GM19035 (cell line): ENCODE data around the gene FMN1.

Experiments
- ATAC-seq: cut with Tn5 transposase; IDR thresholded peaks from one replicate; pipeline ENCODE4 v1.9.1; 2021; ENCODE audit not compliant: unreplicated experiment

Gene FMN1

DNA sequence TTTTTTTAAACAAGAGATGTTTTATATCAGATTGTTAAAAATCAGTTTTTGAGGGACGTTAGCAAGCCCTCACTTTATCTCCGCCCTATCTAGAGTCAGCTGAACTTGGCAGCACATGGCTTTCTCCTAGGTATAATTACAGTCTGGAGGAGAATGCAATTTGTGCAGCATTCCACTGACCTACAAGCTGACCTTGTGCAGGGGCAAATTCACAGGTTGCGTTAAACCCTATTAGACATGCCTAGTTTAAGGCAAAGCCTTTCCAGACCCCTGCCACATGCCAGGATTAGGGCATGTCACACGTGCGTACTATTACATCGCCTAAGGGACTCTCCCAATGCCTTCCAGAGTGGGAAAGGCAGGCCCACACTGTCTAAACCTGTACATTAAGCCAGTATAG is 252.7 kb downstream of the FMN1 start:
- no peak for ATAC-seq

DNA sequence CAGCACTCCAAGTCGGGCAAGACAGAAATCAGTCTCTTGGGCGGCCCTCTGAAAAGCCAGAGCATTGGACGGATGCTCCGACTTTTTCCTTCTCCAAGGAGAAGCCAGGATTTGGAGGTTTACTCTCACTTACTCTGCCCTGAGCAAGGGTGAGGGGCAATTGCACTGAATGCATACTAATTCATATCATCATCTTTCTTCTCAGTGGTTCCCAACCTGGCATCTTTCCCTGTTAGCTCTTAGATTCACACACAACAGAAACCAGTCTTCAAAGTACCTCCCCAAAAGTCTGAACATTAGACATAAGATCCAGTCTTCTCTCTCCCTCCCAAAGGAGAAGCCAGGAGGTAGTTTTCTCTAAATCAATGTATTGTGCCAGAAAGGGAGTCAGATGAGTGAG is 257.5 kb downstream of the FMN1 start:
- ATAC-seq: no peak

DNA sequence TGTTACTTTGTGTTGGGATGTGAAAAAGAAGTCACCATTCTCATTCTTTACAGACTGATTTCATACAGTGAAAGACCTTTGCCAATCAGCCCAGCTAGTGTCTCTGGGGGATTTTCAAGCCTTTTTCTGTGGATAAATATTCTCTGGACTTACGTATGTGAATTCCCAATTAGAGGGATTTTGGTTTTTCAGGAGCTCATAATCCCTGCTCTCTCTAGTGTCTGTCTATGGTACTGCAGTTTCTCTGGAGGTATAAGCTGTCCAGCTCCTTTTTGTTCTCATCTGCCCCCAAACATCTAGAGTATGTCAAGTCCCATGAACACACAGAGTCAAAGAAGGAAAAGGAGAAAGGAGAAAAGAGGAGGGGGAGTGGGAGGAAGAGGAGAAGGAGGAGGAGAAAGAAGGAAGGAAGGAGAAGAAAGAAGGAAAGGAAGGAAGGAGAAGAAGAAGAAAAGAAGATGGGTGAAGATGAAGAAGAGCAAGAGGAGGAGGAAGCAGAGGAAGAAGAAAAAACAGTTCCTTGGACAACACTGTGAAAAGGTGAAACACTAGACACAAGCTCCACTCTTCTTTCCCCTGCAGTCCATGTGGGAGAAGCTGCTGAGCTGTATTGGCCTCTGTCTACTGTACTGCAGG is 258.1 kb downstream of the FMN1 start:
- ATAC-seq: no peak

DNA sequence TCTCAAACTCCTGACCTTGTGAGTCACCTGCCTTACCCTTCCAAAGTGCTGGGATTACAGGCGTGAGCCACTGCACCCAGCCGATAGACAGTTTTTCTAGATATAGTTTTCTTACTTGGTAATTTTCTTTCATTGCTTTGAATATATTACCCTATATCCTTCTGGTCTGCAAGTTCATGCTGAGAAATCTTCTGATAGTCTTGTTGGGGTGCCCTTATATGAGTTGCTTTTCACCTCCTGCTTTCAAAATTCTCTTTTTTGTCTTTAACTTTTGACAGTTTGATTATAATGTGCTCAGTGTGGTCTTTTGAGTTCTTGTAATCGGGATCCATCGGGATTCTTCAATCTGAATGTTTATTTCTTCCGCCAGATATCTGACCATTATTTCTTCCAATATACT is 259.4 kb downstream of the FMN1 start:
- no peak for ATAC-seq

- no peak for ATAC-seq
Observed at GRCh38 chr15:32933236-32933635, 261.3 kb downstream of the FMN1 start.

GRCh38 chr15:32928876-32929275 is 265.6 kb downstream of the FMN1 start:
- no peak for ATAC-seq

DNA sequence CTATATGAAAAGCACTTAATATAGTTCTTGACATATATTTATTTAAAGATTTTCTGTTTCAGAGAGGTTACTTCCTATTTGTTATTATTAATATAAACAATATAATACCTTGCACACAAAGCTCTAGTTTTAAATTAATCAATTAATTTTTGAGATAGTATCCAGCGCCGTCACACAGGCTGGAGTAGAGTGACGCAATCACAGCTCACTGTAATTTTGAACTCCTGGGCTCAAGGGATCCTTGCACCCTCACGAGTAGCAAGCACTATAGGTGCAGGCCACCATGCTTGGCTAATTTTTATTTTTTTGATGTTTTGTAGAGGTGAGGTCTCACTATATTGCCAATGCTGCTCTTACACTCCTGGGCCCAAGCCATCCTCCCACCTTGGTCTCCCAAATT is 267.4 kb downstream of the FMN1 start:
- no peak for ATAC-seq

DNA sequence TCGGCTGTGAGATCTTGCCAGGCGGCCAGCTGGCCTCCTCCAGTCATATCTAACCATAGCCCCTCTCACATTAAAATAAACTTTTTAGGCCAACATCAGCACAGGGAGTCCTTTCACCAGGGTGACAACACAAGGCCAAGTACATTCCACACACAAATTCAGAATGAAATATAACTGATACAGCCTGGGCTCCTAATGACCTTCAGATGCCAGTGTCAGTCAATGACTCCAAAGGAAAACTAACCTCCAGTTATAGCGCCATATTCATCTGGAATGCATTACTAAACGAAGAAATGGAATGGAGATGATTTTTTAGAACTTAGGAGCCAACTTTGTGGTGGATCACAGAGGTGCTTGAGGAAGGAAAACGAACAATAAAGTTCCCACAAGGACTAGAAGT is 271.3 kb downstream of the FMN1 start:
- ATAC-seq: no peak

GRCh38 chr15:32922541-32922940 is 272.0 kb downstream of the FMN1 start:
- no peak for ATAC-seq

DNA sequence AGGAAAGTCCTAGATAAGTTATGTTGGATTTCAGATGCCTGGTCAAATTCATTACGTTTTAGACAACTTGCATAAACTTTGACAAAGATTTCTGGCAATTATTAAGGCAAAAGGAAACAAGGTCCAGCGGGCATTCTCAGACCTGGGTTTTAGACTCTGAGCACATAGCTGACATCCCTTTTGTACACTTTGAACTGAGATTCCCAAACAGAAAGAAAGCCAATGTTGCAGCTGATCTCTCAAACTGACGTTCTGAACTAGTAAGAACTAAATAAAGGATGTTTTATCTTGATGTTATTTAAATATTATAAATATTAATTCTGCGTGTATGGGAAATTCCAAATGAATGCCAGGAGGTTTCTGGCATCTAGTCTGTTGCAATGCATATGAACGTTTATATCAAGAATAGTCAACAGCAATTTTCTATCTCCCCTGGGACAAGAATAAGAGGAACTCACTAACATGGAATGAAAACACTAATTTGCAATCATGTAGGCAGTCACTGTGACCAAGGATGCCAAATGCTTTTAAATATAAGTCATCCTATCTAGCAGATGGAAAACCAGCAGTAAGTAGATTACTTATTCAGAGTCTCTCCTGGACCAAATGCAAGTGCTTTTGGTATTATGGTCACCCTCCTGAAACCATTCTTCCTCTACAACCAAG is 274.6 kb downstream of the FMN1 start:
- no peak for ATAC-seq

DNA sequence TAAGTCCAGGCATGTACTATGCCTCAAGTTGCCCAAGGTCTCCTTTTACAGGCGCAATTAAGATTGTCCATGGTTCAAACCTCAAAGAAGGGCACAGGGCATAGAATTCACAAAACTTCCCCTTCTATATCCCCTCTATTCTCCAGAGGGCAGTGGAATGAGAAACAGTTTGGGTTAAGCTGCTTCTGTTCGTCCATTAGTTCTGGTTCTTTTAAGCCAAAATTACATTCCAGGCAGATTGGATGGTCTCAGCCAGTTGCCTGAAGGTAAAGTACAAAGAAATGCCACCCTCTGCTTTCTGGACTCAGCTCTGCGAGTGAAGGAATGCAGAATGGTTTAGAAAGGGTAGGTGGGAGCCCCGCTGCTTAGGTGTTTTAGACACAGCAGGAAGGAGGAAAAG is 276.0 kb downstream of the FMN1 start:
- no peak for ATAC-seq

DNA sequence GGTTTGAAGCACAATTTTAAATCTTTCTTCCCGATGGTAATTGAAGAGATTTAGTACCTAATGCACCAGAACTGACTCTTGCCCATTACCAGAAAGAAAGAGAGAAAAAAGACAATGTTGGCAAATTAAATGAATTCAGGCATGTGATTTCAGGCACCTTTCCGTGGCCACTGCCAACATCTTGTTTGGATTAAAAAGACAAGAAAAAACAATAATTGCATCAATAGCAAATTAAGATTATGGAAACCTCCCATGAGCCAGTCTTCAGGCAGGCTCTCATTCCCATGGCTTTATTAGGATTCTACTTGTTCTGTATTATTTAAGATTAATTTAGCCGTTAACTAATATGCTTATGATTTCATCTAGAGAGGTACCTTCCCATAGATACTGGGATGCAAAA is 283.7 kb downstream of the FMN1 start:
- ATAC-seq: no peak

DNA sequence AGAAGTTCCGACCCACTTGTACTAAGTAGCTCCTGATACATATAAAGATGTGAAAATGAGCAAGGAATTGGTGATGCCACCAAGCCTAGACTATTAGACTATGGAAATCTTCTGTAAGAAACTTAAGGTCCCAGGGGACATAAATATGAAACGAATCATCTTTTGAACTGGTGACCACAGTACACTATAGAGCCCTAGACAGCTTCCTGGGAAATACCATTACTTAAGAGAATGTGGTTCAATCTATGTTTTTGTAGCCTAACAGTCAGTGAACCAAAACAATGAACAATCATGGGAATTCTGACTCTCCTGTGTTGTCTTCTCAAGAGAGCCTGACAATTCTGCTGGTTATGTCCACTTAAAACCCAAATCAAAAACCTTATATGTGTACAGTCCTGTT is 285.1 kb downstream of the FMN1 start:
- no peak for ATAC-seq

DNA sequence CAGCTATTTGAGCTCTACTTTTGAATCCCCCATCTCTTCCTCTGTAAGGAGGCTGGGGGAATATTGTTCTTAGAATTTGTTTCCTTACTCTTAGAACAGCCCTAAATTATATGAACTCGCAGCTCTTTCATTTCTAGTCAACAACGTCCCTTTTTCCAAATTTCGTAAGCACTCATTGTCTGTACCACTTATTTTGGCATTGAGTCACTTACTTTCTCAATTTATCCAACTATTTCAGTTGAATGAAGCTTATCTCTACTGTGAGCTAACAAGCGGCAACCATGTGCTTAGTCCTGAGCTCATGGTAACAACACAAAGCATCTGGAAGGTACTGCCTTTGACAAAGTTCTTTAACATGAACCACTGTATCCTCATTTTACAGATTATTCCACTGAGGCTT is 285.6 kb downstream of the FMN1 start:
- peak; percentile 5 for ATAC-seq

DNA sequence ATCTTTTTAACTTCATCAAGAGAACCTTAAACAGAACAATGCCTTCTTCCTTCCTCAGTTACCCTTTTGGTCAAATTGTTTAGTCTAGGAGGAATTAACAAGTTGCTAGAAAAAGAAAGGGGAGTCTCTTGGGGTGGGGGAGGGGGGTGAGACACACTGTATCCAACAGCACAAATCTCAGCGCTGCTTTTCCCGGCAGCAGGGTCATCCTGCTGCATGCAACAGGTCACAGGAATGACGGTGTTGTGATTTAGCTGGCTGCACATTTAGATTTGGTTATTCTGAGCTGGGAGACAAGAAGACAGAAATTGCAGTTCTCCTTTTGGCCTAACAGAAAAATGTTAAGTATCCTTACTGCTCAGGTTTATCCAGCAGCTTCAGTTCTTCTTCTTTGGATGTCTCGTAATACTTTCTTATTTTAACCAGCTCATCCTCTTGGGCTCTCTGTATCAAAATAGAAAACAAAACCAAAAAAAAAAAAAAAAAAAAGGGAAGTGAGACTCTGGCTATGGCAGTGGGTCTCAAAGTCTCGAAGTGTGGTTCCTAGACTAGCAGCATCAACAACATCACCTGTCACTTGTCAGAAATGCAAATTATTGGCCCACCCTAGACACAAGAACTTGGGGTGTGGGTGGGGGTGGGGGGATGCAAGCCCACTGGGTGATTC is 286.2 kb downstream of the FMN1 start:
- peak; percentile 91 for ATAC-seq

DNA sequence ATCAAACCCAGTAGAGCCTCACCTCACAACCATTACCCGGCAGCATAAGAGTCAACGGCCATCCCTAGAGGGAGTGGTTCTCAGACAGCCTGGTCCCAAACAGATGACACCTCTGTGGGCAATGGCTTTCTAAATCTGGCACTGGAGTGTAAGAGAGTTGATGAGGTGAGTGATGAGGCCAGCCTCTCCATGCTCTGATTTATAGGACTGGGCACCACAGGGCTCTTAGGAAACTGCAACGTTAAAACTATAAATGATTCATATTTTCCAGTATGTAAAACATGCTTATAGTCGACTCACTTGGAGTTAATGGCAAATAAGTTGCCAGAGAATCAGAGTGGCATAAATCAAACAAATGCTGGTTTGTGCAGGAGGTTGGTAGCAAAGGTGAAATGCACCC is 289.0 kb downstream of the FMN1 start:
- ATAC-seq: no peak

GRCh38 chr15:32904448-32904847 is 290.1 kb downstream of the FMN1 start:
- ATAC-seq: no peak

GRCh38 chr15:32903591-32904290 is 290.8 kb downstream of the FMN1 start:
- no peak for ATAC-seq

DNA sequence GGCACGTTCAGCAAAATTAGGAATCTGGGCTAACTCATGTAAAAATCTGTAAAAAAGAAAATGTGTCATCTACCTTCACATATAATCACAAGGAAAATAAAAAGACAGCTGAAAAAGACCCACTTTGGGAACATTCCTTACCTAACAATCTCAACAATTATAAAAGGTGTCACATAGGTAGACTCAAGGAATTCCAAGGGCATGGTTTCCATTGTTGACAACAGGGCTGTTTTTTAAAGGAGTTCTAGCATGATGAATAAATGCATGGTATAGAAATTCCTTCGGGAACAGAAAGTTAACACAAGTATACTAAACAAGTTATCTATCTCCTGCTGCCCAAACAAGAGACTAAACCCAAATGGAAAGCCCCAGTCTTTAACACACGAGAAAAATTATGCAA is 292.5 kb downstream of the FMN1 start:
- no peak for ATAC-seq

DNA sequence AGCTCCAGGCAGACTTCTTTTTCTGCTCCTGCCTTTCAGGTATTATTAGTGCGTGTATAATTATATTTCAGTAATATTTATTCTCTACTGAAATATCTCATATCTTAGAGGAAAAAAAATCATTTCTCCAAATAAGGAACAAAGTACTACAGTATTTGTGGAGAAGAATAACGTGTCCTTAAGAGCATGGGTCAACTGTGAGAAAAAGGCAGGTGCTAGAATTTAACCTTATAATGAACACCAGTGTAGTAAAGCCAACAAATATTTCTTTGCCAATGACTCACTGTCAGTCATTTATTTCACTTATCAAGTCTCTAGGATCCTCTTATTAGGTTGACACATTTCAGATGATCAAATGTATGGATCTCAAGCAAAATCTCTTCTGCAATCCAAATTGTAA is 293.3 kb downstream of the FMN1 start:
- ATAC-seq: no peak

- ATAC-seq: no peak
Observed at GRCh38 chr15:32899126-32899596, 295.4 kb downstream of the FMN1 start.

GRCh38 chr15:32898414-32898813 is 296.1 kb downstream of the FMN1 start:
- ATAC-seq: no peak
